ENCODE results near the gene STK24. TPM values are rescaled to one million over a fixed set of nuclear protein-coding genes. Genes with fewer than 3 reads are reported as not detected.
"Not testable (repeated sequence)": the region's sequence is repeated elsewhere in the genome, so short reads cannot be mapped to it uniquely, and the experiment has no call there.

STK24 gene
- total RNA-seq, 1 donor from 2014 or later = 56.2 TPM

DNA sequence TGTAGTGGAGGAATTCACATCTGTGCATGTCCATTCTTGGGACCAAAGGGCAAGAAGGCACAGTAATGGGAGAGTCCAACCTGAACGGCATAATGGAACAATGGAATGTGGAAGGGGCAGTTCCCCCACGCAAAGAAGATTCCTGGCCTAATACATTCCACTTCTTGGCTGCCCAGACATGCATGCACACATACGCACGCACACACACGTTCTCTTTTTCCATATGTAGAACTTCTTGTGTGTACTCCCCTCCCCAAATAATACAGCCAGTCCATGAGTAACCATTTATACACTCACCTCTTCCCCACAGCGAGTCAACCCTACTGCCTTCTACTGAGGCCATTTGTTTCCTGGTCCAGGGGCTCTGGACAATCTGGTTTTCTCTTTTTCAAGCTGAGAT is 6.0 kb upstream of the STK24 start:
- no peak for DNase-seq (ENCODE audit: low read depth, low spot score)

DNA sequence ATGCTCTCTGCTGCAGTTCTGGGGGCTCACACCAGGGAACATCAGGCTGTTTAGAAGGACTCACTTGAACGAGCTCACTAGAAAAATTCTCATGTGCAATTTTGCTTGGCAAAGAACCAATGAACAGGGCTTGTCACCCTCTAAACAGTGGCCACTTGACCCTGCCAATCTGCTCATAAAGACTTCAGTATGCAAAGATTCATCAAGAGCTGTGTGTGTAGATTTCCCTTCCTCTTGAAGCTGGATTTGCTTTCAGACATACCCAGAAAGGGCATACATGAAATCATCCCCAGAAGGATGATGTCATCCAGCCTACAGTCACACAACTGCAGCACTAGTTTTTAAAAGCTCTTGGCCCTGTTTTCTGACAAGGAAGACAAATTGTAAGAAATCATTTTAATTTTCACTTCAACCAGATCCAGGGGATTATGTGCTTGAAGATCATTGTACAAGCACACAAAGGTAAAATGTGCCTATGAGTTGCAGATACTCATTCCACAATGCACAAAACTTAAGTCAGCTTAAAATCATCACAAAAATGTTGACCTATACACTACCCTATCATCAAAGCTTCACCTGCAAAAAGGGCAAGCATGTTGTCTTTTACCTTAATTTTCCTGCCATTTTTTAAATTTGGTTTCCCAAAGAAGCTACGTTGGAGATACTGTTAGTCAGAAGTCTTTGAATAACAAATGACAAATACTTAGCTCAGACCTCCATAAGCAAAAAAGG is 5.2 kb upstream of the STK24 start:
- DNase-seq (ENCODE audit: low read depth, low spot score) = no peak

DNA sequence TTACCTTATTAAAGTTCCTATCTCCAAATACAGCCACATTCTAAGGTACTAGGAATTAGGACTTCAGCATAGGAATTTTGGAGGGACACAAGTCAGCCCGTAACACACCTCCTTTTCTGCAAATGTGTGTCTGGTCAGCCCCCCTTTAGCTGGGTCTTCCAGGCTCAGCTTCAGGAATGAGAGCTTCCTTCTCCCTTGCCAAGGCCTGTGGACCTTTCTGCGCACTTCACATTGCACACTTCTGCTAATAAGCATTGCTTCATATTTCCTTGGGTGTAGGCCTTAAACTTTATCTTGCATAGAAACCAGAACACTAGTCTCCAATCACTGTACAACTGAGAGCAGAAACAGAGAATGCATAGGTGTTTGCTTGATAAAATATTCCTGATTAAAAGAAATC is 4.5 kb upstream of the STK24 start:
- DNase-seq (ENCODE audit: low read depth, low spot score) = no peak

DNA sequence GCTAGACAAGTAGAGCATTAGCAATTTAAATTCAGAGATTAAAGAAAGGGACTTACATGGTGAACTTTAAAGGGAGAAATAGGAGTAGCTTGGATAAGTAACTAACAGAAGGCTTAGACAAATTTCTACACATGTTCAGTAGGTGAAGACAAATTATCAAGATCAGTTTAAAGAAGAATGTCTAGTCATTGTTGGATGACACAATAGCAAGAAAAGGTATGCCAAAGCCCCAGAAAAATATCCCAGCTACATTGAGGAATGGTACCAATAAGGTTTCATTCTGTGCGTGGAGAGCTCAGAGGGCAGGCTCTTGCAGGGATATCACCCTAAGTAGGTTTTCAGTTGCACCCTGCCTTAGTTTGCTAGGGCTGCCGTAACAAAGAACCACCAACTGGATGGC is 3.5 kb upstream of the STK24 start:
- no peak for DNase-seq (ENCODE audit: low read depth, low spot score)

DNA sequence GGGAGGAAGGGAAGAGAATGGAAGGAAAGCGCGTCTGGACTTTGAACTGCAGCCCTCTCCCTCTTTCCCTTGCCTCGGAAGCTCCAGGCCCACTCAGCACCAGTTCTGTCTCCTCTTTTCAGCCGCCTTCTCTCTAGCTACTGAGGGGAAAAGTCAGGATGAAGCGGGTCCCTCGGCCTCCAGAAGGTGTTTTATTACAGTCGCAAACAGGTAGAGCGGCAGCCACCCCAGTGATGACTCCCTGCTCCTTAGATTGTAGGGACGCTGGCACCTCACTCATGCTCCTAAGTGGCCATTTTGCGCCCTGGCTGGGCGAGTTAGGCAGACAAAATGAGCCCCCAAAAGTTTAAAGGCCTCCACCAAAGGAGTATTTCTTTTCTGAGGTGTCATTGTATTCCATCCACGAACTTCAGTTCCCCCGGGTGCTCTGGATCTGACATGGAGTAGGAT is 954 bp upstream of the STK24 start:
- no peak for DNase-seq (ENCODE audit: low read depth, low spot score)

DNA sequence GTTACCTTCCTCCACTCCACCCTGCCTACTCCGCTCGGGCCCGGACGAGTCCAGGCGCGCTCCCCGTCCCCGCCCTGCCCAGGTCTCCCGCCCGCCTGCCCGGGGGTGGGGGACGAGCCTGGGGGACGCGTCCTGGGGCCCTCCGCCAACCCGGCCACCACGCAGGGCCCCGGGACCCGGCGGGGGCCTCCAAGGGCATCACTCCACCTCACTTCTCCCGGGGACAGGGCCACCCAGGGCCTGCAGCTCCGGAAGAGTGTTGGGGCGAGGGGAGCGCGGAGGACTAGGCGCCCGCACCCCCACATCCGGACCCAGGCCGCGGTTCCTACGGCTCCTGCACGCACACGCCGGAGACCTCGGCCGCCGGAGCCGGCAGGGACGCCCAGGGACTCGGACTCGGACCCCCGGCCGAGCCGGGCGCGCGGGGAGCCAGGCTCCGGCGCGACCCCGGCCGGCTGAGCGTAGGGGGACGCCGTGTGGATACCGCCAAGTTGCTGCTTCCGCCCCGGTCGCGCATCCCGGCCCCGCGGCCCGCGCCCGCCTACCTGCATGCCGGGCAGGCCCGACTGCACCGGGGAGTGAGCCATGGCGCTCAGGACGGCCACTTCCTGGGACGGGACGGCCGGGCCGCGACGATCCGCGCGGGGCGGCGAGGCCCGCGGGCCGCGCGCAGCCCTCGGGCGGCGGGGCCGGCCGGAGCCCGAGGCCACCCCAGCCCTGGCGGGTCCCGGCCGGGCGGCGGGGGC is 534 bp downstream of the STK24 start:
- no peak for DNase-seq (ENCODE audit: low read depth, low spot score)

DNA sequence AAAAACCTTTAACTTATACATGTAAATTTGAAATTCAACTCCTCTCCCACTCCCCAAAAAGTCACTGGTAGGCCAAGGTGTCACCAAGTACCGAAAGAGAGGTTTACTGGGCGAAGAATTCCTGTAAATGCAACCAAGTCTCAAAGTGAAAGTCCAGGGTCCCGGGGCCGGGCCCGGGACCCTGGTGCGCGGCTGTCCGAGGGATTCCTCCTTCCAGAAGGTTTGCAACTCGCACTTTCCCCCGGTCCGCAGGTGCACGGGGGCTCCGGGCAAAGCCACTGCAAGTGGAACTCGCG is 1.1 kb downstream of the STK24 start:
- DNase-seq (ENCODE audit: low read depth, low spot score) = no peak

DNA sequence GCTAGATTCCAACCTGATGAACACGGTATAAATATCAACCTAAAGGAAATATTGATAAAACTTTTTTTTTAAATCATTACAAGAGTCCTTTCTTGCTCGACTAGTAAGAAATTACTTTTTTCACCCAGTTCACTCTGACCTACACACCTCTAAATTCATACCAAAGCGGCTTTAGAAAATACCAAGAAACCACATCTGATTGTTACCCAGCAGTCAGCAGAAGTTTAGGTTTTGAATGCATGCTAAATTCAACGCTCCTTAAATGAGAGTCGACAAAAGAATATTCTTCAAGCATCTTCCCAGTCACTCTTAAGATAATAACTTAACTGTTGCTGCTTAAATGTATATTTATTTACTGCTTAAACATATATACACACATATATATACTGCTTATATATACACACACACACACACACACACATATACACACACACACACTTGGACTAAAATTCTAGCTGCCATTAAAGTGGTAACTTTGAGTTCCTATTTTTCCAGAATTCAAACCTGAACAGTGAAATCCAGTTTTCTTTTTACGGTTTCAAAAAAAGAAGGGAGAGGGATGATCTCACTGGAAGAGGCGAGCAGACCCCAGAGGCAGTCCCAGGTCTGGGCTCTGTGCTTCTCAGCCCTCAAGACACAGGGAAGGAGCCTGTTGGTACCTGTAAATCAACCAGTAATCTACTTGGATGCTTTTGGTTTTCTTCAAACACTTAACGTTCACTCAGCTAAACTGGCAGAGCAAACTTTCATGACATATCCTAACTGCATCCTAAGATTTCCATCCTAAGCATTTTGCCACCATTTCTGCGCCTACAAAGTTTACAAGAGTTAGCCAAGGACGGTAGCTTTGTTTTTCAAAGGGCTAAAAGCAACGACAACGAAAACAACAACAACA is 1.7 kb downstream of the STK24 start:
- no peak for DNase-seq (ENCODE audit: low read depth, low spot score)

DNA sequence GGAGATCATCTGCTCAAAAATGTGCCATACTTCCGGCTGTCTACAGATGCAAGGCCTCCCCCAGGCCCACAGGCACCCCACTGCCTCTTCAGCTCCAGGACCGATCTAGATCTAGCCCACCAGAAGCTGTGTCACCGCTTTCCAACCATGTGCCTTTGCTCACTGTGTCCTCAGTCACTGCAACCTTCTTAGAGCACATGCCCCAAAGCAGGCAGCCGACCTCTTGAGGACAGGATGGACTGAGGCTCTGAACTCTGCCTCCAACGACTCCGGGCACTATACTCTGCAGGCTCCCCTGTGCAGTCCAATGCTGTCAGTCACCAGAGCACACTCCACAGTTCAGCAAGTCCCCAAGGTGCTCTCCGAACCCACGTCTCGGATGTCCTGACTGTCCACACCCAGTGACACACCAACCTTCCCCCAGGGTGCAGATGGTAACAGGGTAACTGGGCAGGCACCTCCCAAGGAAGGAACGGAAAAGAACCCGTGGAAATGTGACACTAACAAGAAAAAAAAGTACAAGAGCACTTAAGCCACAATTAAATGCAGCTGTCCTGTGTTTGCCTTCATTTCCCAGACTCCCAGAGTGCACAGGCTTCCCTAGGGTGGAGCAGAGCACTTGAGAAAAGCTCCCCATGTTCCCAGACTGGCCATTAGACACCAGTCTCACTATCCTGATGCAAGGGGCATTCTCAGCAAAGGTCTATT is 4.8 kb downstream of the STK24 start:
- DNase-seq (ENCODE audit: low read depth, low spot score) = no peak

DNA sequence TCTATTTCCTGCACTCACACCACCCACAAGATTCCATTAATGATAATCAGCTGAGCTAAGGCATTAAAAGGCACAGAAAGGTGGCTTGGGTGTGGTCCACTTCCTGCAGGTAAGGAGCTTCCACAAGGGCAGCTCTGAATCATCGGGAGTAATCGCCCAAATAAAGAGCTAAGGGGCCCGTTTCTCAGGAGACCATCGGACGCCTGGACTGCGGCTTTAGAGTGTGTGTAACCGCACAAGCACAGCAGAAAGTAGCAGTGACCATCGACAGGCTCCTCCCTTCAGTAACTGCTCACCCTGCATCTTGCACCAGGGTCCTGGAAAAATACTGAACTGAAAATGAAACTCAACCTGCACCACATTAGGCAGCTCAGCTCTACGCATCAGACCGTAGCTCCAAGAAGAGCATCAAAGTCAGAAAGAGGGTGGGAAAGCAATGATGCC is 6.0 kb downstream of the STK24 start:
- DNase-seq (ENCODE audit: low read depth, low spot score) = no peak

DNA sequence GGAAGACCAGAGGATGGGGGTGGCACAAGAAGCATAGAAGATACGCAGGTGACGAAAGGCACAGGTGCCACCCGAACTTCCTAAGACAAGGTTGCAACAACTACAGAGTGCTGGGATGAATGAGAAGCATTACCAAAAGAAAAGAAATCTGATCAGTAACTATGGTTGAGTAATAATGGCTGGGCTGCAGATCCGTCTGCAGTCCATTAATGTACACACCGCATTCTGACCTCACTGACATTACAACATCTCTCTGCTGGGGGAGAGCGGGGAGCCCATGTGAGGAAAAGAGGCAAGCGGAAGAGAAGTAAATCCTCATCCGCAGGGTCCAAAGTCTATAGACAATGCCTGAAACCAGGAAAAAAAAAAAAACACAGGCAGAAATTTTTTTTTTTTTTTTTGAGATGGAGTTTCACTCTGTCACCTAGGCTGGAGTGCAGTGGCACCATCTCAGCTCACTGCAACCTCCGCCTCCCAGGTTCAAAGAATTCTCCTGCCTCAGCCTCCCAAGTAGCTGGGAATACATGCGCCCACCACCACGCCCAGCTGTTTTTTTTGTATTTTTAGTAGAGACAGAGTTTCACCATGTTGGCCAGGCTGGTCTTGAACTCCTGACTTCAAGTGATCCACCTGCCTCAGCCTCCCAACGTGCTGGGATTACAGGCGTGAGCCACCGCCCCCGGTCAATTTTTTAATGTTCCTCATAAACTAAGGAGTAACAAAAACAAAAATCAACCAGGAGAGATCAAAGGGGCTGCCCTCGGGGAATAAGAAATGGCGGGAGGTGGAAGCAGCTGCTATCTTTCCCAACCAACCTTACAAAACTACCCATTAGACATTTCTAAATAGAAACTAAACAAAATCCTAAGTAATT is 7.2 kb downstream of the STK24 start:
- DNase-seq (ENCODE audit: low read depth, low spot score) = not testable (repeated sequence)

DNA sequence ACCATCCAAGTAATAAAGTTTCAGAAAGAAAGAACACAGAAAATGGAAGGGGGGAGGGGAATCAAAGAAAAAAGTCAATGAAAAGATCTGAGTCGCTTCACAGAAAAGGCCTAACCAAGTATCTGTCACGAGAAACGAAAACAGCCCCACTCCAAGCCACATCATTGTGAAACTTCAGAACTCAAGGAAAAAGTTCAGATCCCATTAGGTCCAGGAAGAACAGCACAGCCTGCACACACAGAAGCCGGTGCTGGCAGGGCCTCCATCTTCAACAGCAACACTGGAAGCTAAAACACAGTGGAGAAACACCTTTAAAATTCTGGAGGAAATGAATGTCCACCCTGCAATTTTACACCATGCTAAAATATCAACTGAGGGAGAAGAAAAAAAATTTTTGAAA is 8.0 kb downstream of the STK24 start:
- DNase-seq (ENCODE audit: low read depth, low spot score) = no peak

DNA sequence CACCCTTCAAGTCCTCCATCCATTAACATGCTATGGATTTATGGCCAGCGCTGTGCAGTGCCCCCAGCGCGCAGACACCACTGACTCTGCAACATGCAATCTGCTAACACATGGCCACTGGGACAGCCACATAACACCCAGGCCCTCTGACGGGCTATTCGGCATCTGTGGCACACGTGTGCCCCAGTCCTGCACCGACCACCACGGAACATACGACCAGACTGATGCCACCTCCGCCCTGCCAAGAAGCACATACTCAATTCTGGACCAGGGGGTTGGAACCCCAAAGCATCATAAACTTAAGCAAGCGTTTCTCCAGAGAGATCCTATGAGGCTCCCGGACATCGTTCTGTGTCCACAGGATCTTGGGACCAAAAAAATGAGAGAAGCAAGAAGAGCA is 9.8 kb downstream of the STK24 start:
- no peak for DNase-seq (ENCODE audit: low read depth, low spot score)

DNA sequence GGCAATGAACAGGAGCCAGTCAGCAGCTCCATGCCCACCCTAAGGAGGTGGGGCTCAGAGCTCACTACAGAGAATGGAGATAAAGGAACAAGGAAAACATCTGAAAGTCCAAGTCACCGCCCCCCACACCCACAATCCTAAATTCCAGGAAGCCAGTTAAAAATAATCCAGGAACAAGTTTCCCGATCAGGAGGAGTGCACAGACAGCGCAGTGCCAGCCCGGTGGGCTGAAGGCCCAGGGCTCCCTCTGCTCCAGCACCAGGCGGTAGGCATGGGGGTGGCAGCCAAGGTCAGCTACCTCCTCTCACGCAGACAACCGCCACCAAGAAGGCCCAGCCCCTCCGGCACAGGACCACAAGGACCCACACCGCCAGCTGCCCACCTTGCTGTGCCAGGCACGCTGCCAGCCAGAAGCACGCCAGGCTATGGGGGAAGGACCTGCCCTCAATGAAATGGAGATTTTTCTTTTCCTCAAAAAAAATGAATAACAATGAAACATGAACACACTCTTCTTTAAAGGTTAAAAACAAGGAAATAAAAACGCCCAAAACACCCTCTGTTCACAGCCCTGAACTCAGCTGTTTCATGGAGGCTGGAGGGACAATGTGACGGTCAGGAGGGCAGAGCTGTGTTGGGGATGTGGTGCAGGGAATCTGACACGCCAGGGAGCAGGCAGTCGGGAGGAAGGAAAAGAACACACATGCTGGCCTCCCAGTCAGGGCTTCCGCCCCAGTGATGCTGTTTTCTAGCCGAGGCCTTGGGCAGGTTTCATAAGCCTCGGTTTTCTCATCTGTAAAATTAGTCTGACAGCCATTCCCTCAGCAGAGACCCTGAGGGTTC is 11.0 kb downstream of the STK24 start:
- DNase-seq (ENCODE audit: low read depth, low spot score) = no peak

DNA sequence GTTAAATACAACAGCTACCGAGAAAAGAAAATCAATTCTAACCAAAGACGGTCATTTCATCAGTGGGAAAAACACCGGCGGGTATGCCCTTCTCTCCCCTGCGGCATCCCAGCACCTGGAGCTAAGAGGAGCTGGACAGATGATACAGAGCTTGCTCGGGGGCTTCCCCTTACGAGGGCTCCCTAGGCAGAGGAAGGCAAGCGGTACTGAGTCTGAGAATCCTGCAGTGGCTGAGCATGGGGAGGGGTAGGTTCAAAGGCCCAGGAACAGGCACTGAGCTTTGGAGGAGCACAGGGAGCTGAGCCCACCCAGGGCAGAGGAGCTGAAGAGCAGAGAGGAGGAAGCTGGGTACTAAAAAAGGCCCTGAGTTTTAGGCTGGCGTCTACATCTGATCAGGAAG is 12.7 kb downstream of the STK24 start:
- no peak for DNase-seq (ENCODE audit: low read depth, low spot score)

DNA sequence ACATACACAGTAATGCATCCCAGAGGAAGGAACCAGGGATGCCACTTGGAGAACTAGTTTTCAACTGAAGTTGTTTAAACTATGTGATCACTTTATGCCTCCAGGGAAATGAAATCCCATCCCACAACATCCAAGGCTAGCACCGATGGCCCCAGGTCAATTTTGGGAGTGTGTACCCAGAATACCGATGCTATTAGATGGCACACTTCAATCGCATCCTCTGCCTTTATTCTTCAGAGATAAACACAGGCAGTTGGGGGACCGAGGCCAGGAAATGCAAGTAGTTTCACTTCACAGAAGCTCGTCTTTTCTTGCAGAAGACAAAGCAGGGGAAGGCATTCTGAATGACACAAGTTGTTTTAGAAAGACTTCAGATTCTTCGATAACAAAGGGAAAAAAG is 13.8 kb downstream of the STK24 start:
- no peak for DNase-seq (ENCODE audit: low read depth, low spot score)

DNA sequence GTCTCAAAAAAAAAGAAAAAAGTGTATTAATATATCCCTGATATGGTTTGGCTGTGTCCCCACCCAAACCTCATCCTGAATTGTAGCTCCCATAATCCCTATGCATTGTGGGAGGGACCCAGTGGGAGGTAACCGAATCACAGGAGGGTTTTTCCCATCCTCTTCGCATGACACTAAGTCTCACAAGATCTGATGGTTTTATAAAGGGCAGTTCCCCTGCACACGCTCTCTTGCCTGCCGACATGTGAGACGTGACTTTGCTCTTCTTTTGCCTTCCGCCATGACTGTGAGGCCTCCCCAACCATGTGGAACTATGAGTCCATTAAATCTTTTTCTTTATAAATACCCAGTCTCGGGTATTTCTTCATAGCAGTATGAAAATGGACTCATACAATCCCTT is 17.7 kb downstream of the STK24 start:
- DNase-seq (ENCODE audit: low read depth, low spot score) = no peak

DNA sequence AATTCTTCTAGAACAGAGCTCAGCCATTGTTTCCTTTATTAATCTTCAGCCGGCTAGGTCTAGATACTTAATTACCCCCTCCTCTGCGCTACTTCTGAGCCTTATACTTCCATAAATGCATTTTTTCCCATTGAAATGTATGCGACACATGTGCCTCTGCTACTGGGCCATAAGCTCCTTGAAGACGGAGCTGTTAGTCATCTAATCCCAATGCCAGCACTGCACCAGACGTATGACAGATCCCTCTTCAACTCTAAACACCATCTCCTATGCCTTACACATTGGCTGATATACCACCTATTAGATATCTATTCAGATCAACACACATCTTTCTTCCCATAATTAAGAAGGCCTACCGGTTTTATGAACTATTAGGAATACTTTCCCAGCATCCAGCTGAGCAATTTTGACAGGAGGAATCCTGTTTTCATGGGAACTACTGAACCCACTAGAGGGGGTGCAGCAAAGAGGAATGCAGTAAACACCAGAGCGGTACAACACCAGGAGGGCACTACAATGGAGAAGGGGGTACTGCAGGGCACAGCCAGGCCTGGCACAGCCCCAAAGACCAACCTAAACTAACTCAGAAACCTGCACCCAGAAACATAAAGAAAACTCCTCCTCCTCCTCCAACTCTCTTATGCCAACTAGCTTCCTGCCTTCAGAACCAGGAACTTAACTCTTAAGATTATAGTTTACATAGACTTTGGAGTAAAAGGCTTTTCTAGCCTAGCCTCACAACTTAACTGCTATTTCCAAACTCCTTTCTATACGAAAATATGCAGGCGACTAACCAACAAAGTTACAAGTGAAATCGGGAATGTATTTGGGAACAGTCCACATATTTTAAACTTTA is 18.7 kb downstream of the STK24 start:
- no peak for DNase-seq (ENCODE audit: low read depth, low spot score)

Measured in pulmonary artery endothelial cell (primary cell).